GM21619 (cell line): ENCODE results near the gene MOSPD2.

Experiments
- ATAC-seq: cut with Tn5 transposase; IDR thresholded peaks from one replicate; pipeline ENCODE4 v1.9.1; 2021; ENCODE audit not compliant: unreplicated experiment

MOSPD2 gene

DNA sequence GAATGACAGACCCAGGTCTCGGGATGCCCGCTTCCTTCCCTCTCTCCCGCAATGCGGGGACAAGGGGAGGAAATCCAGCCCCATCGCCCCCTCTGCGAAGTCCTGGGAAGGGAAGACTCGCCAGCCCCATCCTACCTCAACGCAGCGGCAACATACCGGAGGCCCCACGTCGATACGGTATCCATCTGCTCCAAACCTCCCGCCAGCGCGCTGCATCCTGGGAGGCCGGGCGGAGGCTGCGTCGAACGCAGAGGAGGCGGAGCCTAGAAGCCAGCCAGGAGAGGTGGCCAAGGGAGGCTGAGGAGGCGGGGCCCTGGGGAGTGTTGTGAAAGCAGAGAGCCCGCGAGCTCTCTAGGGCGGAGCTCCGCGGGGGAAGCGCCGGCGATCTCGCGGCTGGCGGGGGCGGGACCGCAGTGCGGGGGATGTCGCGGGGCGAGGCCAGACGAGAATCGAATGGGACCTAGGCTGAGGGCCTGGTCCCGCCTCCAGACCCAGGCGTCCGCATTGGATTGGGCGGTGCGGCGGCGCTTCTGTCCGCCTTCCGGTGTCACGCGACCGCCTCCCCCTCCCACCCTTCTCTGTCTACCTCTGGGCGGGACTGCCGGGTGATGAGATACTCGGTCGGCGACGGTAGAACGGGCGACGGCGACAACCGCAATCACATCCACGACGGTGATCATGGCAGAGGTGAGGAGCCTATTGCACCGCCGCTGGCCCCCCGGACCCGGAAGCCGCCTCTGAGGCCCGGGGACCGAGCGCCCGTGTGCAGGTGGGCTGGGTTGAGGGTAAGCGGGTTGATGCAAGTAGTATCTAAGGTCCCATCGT lies at the start of gene MOSPD2, which contains the start of gene FANCB:
Gene MOSPD2, plus strand, starts transcription at position 571 of the 825 bp plus-strand sequence. Its CDS starts 108 bp downstream, at position 679.
Gene FANCB, minus strand, starts transcription at position 219 of the 825 bp plus-strand sequence. CDS start 7,559 bp downstream, outside the sequence.
- peak; percentile 94 for ATAC-seq

- no peak for ATAC-seq
Observed at GRCh38 chrX:14825851-14826250, 47.4 kb upstream of the MOSPD2 start.

GRCh38 chrX:14826319-14826718 lies 46.9 kb upstream of the MOSPD2 start:
- ATAC-seq = no peak

- ATAC-seq = no peak
Observed at GRCh38 chrX:14829643-14830042, 43.6 kb upstream of the MOSPD2 start.

DNA sequence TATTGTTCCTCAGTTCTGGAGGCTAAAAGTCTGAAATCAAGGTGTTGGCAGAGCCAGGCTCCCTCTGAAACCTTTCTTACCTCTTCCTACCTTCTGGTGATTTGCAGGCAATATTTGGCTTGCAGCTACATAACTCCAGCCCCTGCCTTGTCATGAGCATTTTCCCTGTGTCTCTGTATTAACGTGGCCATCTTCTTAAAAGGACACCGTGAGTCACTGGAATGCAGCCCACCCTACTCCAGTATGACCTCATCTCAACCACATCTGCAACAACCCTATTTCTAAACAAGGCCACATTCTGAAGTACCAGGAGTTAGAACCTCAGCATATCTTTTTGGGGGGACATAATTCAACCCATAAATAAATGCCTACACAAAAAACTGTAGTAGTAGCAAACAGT lies 41.1 kb upstream of the MOSPD2 start:
- no peak for ATAC-seq

DNA sequence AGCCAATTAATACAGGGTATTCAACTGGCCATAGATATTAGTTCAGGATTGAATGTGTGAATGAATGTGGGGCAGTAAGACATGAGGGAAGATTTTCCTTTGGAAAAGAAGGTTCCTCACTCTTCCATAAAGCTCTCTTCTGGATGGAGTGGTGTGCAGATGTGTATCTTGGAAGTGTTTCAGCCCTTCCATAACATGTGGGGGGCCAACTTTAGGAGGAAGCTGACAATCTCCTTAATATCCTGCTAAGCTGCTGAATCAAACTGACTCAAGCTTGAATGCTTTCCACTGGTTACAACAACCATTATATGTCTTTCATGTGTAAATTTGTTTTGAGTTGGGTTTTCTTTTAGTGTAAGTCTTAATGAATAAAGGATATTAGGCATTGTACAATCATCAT lies 40.6 kb upstream of the MOSPD2 start:
- no peak for ATAC-seq

- no peak for ATAC-seq
Observed at GRCh38 chrX:14837155-14837554, 36.1 kb upstream of the MOSPD2 start.

GRCh38 chrX:14843666-14844065 lies 29.6 kb upstream of the MOSPD2 start:
- ATAC-seq = no peak

DNA sequence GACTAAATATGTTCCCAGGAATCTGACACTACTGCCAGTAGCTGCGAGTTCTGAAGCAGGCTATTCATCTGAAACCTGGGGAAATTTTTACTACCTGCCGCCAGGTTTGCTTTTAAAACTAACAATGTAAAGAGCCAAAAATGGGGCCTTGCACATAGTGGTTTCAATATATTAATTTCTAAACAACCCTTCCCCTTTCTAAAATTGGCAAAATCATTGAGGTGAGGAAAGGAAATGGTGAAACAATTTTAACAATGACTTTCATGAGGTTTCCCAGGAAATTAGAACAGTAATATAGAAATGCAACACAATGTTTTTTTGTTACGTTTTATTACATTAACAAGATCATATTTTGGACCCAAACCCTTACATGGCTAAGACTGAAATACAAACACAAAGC lies 21.7 kb upstream of the MOSPD2 start:
- ATAC-seq = no peak

DNA sequence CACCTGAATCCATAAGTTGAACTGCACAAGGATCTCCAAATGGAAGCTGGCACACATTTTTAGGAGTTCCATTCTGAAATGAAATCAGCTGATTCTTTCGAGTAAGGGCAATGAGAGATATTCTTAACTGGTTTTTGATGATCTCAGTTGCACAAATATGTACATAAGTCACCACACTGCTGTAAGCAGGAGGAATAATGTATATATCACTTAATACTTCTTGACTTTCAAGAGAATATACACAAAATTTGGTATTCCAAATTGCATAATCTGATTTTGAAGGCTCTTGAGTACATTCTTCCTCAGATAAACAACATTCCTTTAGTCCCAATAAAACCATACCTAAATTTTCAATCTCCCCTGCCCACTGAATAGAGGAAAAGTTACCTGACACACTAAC lies 8.6 kb upstream of the MOSPD2 start:
- ATAC-seq = no peak

DNA sequence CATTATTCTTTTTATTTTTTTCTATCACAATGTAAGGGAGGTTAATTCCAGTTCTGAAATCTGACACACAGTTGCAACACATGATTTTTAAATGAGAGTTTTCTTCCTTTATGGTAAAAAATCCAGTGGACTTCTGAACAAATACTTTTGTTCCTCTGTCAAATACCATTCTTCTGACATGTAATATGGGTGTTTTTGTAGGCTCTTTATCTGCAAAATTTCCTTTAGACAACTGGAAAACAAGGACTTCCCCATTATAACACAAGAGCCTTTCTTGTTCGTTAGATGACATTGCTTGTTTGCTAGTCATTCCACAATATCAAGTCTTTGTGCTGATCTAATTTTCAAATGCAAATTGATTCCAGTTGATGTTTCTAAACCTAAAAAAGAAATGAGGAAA lies 8.0 kb upstream of the MOSPD2 start:
- ATAC-seq = no peak

DNA sequence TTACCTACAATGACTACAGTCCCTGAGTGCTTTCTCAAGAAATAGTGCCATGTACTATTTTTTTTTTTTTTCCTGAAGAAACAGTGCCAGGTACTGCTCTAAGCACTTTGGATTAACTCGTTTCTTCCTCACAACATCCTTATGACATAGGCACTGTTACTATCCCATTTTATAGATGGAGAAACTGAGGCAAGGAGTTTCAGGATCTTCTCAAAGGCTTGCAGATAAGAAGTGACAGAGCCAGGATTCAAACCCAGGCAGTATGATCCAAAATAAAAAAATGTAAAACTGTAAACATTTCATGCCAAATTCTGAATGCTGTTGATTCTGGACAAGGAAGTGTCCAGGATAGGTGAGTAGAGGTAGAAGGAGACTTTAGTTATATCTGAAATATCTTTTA lies 1.5 kb upstream of the MOSPD2 start:
- ATAC-seq = no peak

DNA sequence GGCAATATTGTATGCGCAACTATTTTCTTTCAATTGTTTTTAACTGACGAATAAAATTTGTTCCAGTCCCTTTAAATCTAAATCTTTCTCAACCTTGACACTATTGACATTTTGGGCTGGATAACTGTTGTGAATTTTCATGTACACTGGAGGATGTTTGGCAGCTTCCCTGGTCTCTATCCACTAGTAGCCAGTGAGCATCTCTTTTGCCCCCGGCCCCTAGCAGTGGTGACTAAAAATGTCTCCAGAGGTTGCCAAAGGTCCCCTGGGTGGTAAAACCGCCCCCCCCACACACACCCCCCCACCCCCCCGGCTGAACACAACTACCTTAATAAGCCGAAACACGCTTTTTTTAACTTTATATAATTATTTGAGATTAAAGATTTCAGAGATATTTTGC lies 866 bp upstream of the MOSPD2 start:
- no peak for ATAC-seq

DNA sequence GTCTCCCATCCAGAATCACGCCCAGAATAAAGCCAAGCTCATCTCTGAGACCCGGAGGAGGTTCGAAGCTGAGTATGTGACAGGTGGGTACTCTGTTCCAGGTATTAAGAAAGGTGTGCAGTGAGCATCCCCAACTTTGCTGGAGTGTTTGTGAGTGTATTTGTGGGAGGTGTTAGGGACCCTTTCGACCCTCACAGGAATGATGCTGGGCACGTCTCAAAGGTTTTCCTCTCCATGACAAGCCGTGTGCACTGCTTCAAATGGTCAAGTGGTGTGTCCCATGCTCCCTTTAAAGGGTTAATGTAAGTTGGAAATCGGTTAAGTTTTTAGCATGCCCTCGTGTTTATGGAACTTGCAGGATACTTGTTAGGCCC lies 442 bp downstream of the MOSPD2 start:
- no peak for ATAC-seq

DNA sequence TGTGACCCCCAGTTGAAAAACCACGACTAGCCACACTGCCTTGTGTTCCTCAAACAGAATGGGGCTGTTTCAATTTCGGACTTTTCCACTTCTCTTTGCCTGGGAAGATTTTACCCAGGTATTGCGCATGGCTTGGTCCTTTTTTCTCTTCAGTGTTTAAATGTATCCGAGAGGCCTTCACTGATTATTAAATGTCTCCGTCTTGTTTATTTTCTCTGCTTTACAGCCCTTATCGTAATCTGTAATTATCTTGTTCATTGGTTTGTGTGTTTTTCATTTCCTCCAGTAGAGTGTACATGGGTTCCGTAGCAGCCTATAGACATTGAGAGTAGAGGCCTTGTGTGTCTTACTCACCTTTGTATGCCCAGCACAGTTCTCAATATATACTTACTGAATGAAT lies 2.4 kb downstream of the MOSPD2 start:
- ATAC-seq = no peak

- ATAC-seq = no peak
Observed at GRCh38 chrX:14883826-14884225, 10.6 kb downstream of the MOSPD2 start.

GRCh38 chrX:14884714-14885113 lies 11.5 kb downstream of the MOSPD2 start:
- ATAC-seq = no peak

- no peak for ATAC-seq
Observed at GRCh38 chrX:14886252-14886651, 13.0 kb downstream of the MOSPD2 start.

- ATAC-seq = no peak
Observed at GRCh38 chrX:14896273-14896672, 23.1 kb downstream of the MOSPD2 start.

GRCh38 chrX:14897042-14897441 lies 23.8 kb downstream of the MOSPD2 start:
- ATAC-seq = no peak

GRCh38 chrX:14899607-14900006 lies 26.4 kb downstream of the MOSPD2 start:
- ATAC-seq = peak; percentile 67

DNA sequence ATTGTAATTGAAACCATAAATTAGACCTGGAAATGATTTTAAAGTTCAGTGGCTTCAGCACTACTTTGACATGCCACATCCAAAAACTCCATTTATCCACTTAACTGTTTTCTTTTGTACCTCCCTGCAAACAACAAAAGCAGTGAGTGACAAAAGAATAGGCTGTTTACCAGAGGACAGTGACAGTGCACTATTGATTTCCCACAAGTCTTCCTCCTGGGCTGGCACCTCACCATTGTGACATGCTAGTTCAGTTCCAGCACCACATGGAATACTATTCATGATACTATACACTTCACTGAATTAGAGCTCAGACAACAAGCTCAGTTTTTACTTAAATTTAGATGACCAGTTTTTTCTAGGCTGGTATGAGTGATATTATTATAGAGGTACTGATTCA lies 29.3 kb downstream of the MOSPD2 start:
- ATAC-seq = no peak

- no peak for ATAC-seq
Observed at GRCh38 chrX:14903891-14904290, 30.7 kb downstream of the MOSPD2 start.
